Measurements from ENCODE around the gene C5orf46. TPM values are rescaled to one million over a fixed set of nuclear protein-coding genes. Genes with fewer than 3 reads are reported as not detected.

The C5orf46 gene
- 2.3 TPM in 1 of 2 replicates, not detected in the other for total RNA-seq

GRCh38 chr5:147906326-147907095, at the start of gene C5orf46:
Gene C5orf46 (minus strand): TSS chr5:147906538. CDS start chr5:147906501, 37 bp downstream.

GRCh38 chr5:147878066-147878759, 28.1 kb downstream of the C5orf46 start, which contains the start of gene SCGB3A2:
Gene SCGB3A2 (plus strand): TSS chr5:147878711. CDS start chr5:147878804, 93 bp downstream.

Other genes with a start within 250 kb of the C5orf46 start
- 3.0 and 7.1 TPM in 2 replicates for gene JAKMIP2, start 123.8 kb downstream of the C5orf46 start, total RNA-seq
- gene SPINK1, start 74.9 kb downstream of the C5orf46 start, total RNA-seq: 0.26 TPM in 1 of 2 replicates, not detected in the other
- not detected in 2 replicates for gene SCGB3A2, start 27.8 kb downstream of the C5orf46 start, total RNA-seq
- gene SPINK5, start 157.4 kb upstream of the C5orf46 start, total RNA-seq: not detected in 2 replicates

All from epithelial cell of alveolus of lung (primary cell).